OCI-LY1 (cell line): Measurements from ENCODE around the gene CPA2.

ENCODE experiments used
- H2AFZ ChIP-seq: fragments of 200-600 bp; sonication (generic), shearing (Covaris generic); 2 replicates; pipeline ENCODE4 v1.6.0; 2014; ENCODE audit warnings: antibody characterized with exemption, mild to moderate bottlenecking, low read length
- H3F3A ChIP-seq: fragments of 200-600 bp; sonication (generic), shearing (Covaris generic); 2 replicates; pipeline ENCODE4 v1.6.0; 2014; ENCODE audit warnings: mild to moderate bottlenecking, antibody characterized with exemption, low read length, moderate library complexity; ENCODE audit not compliant: insufficient read depth
- H3K27ac ChIP-seq: fragments of 200-600 bp; sonication (generic); 2 replicates; pipeline ENCODE4 v1.5.1; 2014; ENCODE audit warnings: low read length, mixed run types, mild to moderate bottlenecking, low read depth; ENCODE audit not compliant: poor library complexity, severe bottlenecking
- H3K27me3 ChIP-seq: fragments of 200-600 bp; sonication (generic); 2 replicates; pipeline ENCODE4 v1.6.0; 2014; ENCODE audit warnings: antibody characterized with exemption, mild to moderate bottlenecking, low read length, moderate library complexity; ENCODE audit not compliant: insufficient read depth
- H3K36me3 ChIP-seq: fragments of 200-600 bp; sonication (generic); 2 replicates; pipeline ENCODE4 v1.6.1; 2014; ENCODE audit warnings: mild to moderate bottlenecking, antibody characterized with exemption, low read length, moderate library complexity, mixed read lengths; ENCODE audit not compliant: insufficient read depth
- H3K4me1 ChIP-seq: fragments of 200-600 bp; sonication (generic); 2 replicates; pipeline ENCODE4 v1.5.1; 2014; ENCODE audit warnings: mild to moderate bottlenecking, low read length, moderate library complexity; ENCODE audit not compliant: insufficient read depth, severe bottlenecking
- H3K4me2 ChIP-seq: fragments of 200-600 bp; sonication (generic), shearing (Covaris generic); 2 replicates; pipeline ENCODE4 v1.6.1; 2014; ENCODE audit warnings: low read length
- H3K4me3 ChIP-seq: fragments of 200-600 bp; sonication (generic); 2 replicates; pipeline ENCODE4 v1.5.1; 2014; ENCODE audit warnings: low read length, low read depth, mild to moderate bottlenecking, mixed read lengths; ENCODE audit not compliant: poor library complexity, severe bottlenecking
- H3K79me2 ChIP-seq: fragments of 200-600 bp; shearing (Covaris generic); 2 replicates; pipeline ENCODE4 v1.6.1; 2016; ENCODE audit warnings: mixed run types, low read length, mixed read lengths; ENCODE audit not compliant: insufficient read depth
- H3K9ac ChIP-seq: fragments of 200-600 bp; sonication (generic), shearing (Covaris generic); 2 replicates; pipeline ENCODE4 v1.6.1; 2014; ENCODE audit warnings: mild to moderate bottlenecking, low read length, mixed read lengths
- H3K9me2 ChIP-seq: fragments of 200-600 bp; sonication (generic), shearing (Covaris generic); 2 replicates; pipeline ENCODE4 v1.6.1; 2014; ENCODE audit warnings: low read depth, mild to moderate bottlenecking, low read length, mixed read lengths
- H3K9me3 ChIP-seq: fragments of 200-600 bp; shearing (Covaris generic); 2 replicates; pipeline ENCODE4 v1.6.1; 2014; ENCODE audit warnings: low read length, mixed read lengths
- H4K20me1 ChIP-seq: fragments of 200-600 bp; sonication (generic), shearing (Covaris generic); 2 replicates; pipeline ENCODE4 v1.6.0; 2016; ENCODE audit warnings: mild to moderate bottlenecking, low read length; ENCODE audit not compliant: insufficient read depth
- CTCF ChIP-seq: fragments of 200-600 bp; sonication (generic), shearing (Covaris generic); IDR thresholded peaks from 2 replicates; pipeline ENCODE4 v1.5.1; 2017; ENCODE audit warnings: mild to moderate bottlenecking, antibody characterized with exemption, low read length, moderate library complexity, mixed read lengths
- EZH2 ChIP-seq: fragments of 200-600 bp; sonication (generic), shearing (Covaris generic); IDR thresholded peaks from 2 replicates; pipeline ENCODE4 v1.8.0; 2017; ENCODE audit warnings: borderline replicate concordance, mixed run types, mild to moderate bottlenecking, antibody characterized with exemption, low read length, moderate library complexity, mixed read lengths

CPA2 gene

GRCh38 chr7:130289478-130289877 is 22.8 kb downstream of the CPA2 start:
- H2AFZ ChIP-seq, result peak overlapping the region; percentile 9; the same call in 1 of the 2 replicates
- no peak overlapping the region for H3K9ac ChIP-seq
- TF ChIP-seq CTCF (no peak), EZH2 (no peak)

DNA sequence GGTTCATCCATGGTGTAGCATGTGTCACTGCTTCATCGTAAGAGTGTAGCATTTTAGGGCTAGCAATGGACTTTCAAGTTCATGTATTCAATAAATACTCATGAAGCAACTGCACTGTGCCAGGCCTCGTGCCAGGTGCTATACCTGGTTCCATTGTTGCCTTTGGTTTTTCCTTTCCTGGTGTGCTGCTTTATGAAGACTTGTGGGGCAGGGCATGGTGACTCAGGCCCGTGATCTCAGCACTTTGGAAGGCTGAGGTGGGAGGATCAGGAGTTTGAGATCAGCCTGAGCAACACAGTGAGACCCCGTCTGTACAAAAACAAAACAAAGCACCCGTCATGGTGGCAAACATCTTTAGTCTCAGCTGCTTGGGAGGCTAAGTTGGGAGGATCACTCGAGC is 24.1 kb downstream of the CPA2 start:
- H3K9me2 ChIP-seq, result no peaks in the 10 kb centered on the region
- H4K20me1 ChIP-seq, result no peaks in the 10 kb centered on the region
- H3K4me3 ChIP-seq, result no peak overlapping the region
- H3K9me3 ChIP-seq, result peaks cover 2% of the 10 kb centered on the region; the same call in 1 of the 2 replicates
- no peak overlapping the region for H3K4me2 ChIP-seq
- H3K4me1 ChIP-seq, result peaks cover 25% of the 10 kb centered on the region
- H3K36me3 ChIP-seq, result no peaks in the 10 kb centered on the region; the same call in 1 of the 2 replicates
- no peaks in the 10 kb centered on the region for H3K79me2 ChIP-seq
- no peak for TF ChIP-seq CTCF
- TF ChIP-seq EZH2, result no peak
- no peak overlapping the region for H2AFZ ChIP-seq
- H3F3A ChIP-seq, result no peaks in the 10 kb centered on the region
- H3K27me3 ChIP-seq, result no peaks in the 10 kb centered on the region; the same call in 1 of the 2 replicates
- H3K27ac ChIP-seq, result no peak overlapping the region
- no peak overlapping the region for H3K9ac ChIP-seq

More at GRCh38 chr7:130289478-130289877, 22.8 kb downstream of the CPA2 start:
- Histone ChIP-seq H3K4me1 (peaks cover 25% of the 10 kb centered on the region), H3K9me3 (peaks cover 1% of the 10 kb centered on the region; the same call in 1 of the 2 replicates), H4K20me1 (no peaks in the 10 kb centered on the region), H3K27me3 (no peaks in the 10 kb centered on the region; the same call in 1 of the 2 replicates), H3K4me3 (no peak overlapping the region), H3K4me2 (no peak overlapping the region), H3K79me2 (no peaks in the 10 kb centered on the region), H3K9me2 (no peaks in the 10 kb centered on the region), H3K36me3 (no peaks in the 10 kb centered on the region; the same call in 1 of the 2 replicates), H3K27ac (no peak overlapping the region), H3F3A (no peaks in the 10 kb centered on the region)

- no peak within 1 kb of the TSS for H3K9ac ChIP-seq
- TF ChIP-seq CTCF, result no peak
- no peak for TF ChIP-seq EZH2
- peaks cover 2% of the 10 kb centered on the region; the same call in 1 of the 2 replicates for H3K9me3 ChIP-seq
- peak within 1 kb of the TSS; percentile 32; the same call in 1 of the 2 replicates for H2AFZ ChIP-seq
- H3K79me2 ChIP-seq, result no peaks in the 10 kb centered on the region
- H3K36me3 ChIP-seq, result no peaks in the 10 kb centered on the region; the same call in 1 of the 2 replicates
- no peaks in the 10 kb centered on the region for H4K20me1 ChIP-seq
- H3K27ac ChIP-seq, result no peak within 1 kb of the TSS
- peaks cover 25% of the 10 kb centered on the region for H3K4me1 ChIP-seq
- no peak within 1 kb of the TSS for H3K4me3 ChIP-seq
- H3K9me2 ChIP-seq, result no peaks in the 10 kb centered on the region
- H3F3A ChIP-seq, result no peaks in the 10 kb centered on the region
- no peak within 1 kb of the TSS for H3K4me2 ChIP-seq
- H3K27me3 ChIP-seq, result no peaks in the 10 kb centered on the region; the same call in 1 of the 2 replicates
Measured at GRCh38 chr7:130292682-130293257, 26.1 kb downstream of the CPA2 start, which contains the start of gene CPA4. CPA4 (plus strand) TSS chr7:130293161; CDS start chr7:130293181, 20 bp downstream.
